HL-60 (cell line): ENCODE measurements around the gene FGF14.

ENCODE experiments used
- CTCF ChIP-seq: IDR thresholded peaks from one replicate; pipeline ENCODE4 v1.5.1; 2011; ENCODE audit warnings: low read length, control low read depth, inconsistent platforms; ENCODE audit not compliant: insufficient read depth
- POLR2AphosphoS5 ChIP-seq: IDR thresholded peaks from 2 replicates; pipeline ENCODE4 v1.6.1; 2012; ENCODE audit warnings: low read depth
- REST ChIP-seq: IDR thresholded peaks from 2 replicates; pipeline ENCODE4 v1.6.1; 2012; ENCODE audit warnings: low read depth; ENCODE audit not compliant: insufficient replicate concordance
- SPI1 ChIP-seq: IDR thresholded peaks from 2 replicates; pipeline ENCODE4 v1.6.1; 2012; ENCODE audit warnings: low read depth, mild to moderate bottlenecking, borderline replicate concordance

- TF ChIP-seq CTCF (no peak), POLR2AphosphoS5 (no peak), SPI1 (no peak), REST (no peak)
Measured at GRCh38 chr13:101795460-101795859, 606.4 kb downstream of the FGF14 start.
